Calu3 (cell line): ENCODE measurements around the gene KDM7A. TPM values are rescaled to one million over a fixed set of nuclear protein-coding genes. Genes with fewer than 3 reads are reported as not detected.

Experiments used
- BruUV-seq: library from RNA; stranded (reverse); fragments of 400-500 nt; replicated peaks from 2 replicates; lab custom pipeline; 2021; lab: Mats Ljungman, UMichigan
- CTCF ChIA-PET: fragments of 300-600 bp; sonication (Branson Sonifier 250); formaldehyde crosslinking; loops from one replicate; lab custom pipeline; 2022; ENCODE audit warnings: antibody characterized with exemption; lab: Charles Lee
- DNase-seq: peaks from one replicate; pipeline ENCODE4 v3.0.0; 2022
- H3K27ac Mint-ChIP-seq: one replicate; pipeline ENCODE4 v1.8.0; 2022; ENCODE audit warnings: mixed read lengths; ENCODE audit not compliant: unreplicated experiment
- H3K27me3 Mint-ChIP-seq: one replicate; pipeline ENCODE4 v1.8.0; 2022; ENCODE audit warnings: mixed read lengths; ENCODE audit not compliant: unreplicated experiment
- H3K36me3 Mint-ChIP-seq: one replicate; pipeline ENCODE4 v1.8.0; 2022; ENCODE audit warnings: mild to moderate bottlenecking, moderate library complexity, mixed read lengths; ENCODE audit not compliant: insufficient read depth, unreplicated experiment
- H3K4me1 Mint-ChIP-seq: one replicate; pipeline ENCODE4 v1.8.0; 2022; ENCODE audit warnings: mild to moderate bottlenecking, low read depth, mixed read lengths; ENCODE audit not compliant: unreplicated experiment
- H3K4me3 Mint-ChIP-seq: one replicate; pipeline ENCODE4 v1.8.0; 2022; ENCODE audit warnings: mild to moderate bottlenecking, low read depth, moderate library complexity, mixed read lengths; ENCODE audit not compliant: unreplicated experiment
- H3K9me3 Mint-ChIP-seq: one replicate; pipeline ENCODE4 v1.8.0; 2022; ENCODE audit warnings: low read depth, mixed read lengths; ENCODE audit not compliant: unreplicated experiment
- CTCF ChIP-seq: fragments of 200-600 bp; IDR thresholded peaks from one replicate; pipeline ENCODE4 v1.8.0; 2022; ENCODE audit warnings: antibody characterized with exemption; ENCODE audit not compliant: unreplicated experiment
- intact Hi-C: fragments of 100-400 bp; cut with micrococcal nuclease; formaldehyde crosslinking; loops from one replicate; pipeline ENCODE4 v1.10.0; 2022; ENCODE audit not compliant: unreplicated experiment
- total RNA-seq: library from RNA; stranded (reverse); gene quantifications from 2 replicates; pipeline ENCODE4 v1.2.3, GENCODE V29; 2022

The KDM7A gene
- total RNA-seq, 1 experiment from 2014 or later, result 2.7 TPM

- CTCF ChIA-PET, result no interaction called here
- intact Hi-C loops, result no loop called here
- Mint-ChIP-seq H3K27ac (no peak overlapping the region), H3K9me3 (no peaks in the 10 kb centered on the region), H3K4me1 (peaks cover 13% of the 10 kb centered on the region), H3K36me3 (no peaks in the 10 kb centered on the region), H3K4me3 (peak overlapping the region; percentile 16), H3K27me3 (no peaks in the 10 kb centered on the region)
- peak; percentile 3 for DNase-seq
- BruUV-seq, result no TSS peak
- TF ChIP-seq CTCF, result no peak
Observed at GRCh38 chr7:140160308-140160707, 16.5 kb downstream of the KDM7A start.

- H3K36me3 Mint-ChIP-seq, result no peaks in the 10 kb centered on the region
- intact Hi-C loops, result no loop called here
- BruUV-seq, result no TSS peak
- peaks cover 12% of the 10 kb centered on the region for H3K4me1 Mint-ChIP-seq
- no peak for TF ChIP-seq CTCF
- CTCF ChIA-PET, result interaction anchor here (0.7 kb wide), 1 partner anchor 99 kb away, joined by 6 read pairs; no protein-coding TSS in a partner anchor
- H3K27ac Mint-ChIP-seq, result no peak overlapping the region
- no peak for DNase-seq
- H3K9me3 Mint-ChIP-seq, result no peaks in the 10 kb centered on the region
- no peak overlapping the region for H3K4me3 Mint-ChIP-seq
- no peaks in the 10 kb centered on the region for H3K27me3 Mint-ChIP-seq
Observed at GRCh38 chr7:140159497-140159896, 17.3 kb downstream of the KDM7A start.

GRCh38 chr7:140156460-140157080 is 20.2 kb downstream of the KDM7A start:
- H3K36me3 Mint-ChIP-seq, result no peaks in the 10 kb centered on the region
- H3K4me1 Mint-ChIP-seq, result peaks cover 12% of the 10 kb centered on the region
- no peak for DNase-seq
- TF ChIP-seq CTCF, result no peak
- H3K27me3 Mint-ChIP-seq, result no peaks in the 10 kb centered on the region
- no peak overlapping the region for H3K4me3 Mint-ChIP-seq
- CTCF ChIA-PET, result interaction anchor here (0.5 kb wide), 1 partner anchor 643 kb away, joined by 6 read pairs; no protein-coding TSS in a partner anchor
- BruUV-seq, result no TSS peak
- no peak overlapping the region for H3K27ac Mint-ChIP-seq
- no peaks in the 10 kb centered on the region for H3K9me3 Mint-ChIP-seq
- intact Hi-C loops, result no loop called here

- Mint-ChIP-seq H3K36me3 (no peaks in the 10 kb centered on the region), H3K27ac (no peak overlapping the region), H3K27me3 (no peaks in the 10 kb centered on the region), H3K4me1 (peaks cover 4% of the 10 kb centered on the region), H3K9me3 (no peaks in the 10 kb centered on the region), H3K4me3 (no peak overlapping the region)
- CTCF ChIA-PET, result interaction anchor here (0.6 kb wide), 1 partner anchor 177 kb away, joined by 3 read pairs; no protein-coding TSS in a partner anchor
- intact Hi-C loops, result no loop called here
- no peak for TF ChIP-seq CTCF
- no TSS peak for BruUV-seq
- no peak for DNase-seq
Observed at GRCh38 chr7:140155428-140155827, 21.4 kb downstream of the KDM7A start.
